Ascending aorta (tissue), 2 donors: ENCODE results near the gene SGK1. TPM values are rescaled to one million over a fixed set of nuclear protein-coding genes. Genes with fewer than 3 reads are reported as not detected.
"Not testable (repeated sequence)": the region's sequence is repeated elsewhere in the genome, so short reads cannot be mapped to it uniquely, and the experiment has no call there.

Source experiments
- DNase-seq, 2 donors: peaks; one replicate each; pipeline ENCODE4 v3.0.0-alpha.2; 2019; ENCODE audit warnings: low spot score in 2 of 2
- H3K27ac ChIP-seq, 2 donors: fragments of 200-600 bp; sonication (generic); one replicate each; pipeline ENCODE4 v1.5.1; 2016 to 2017; ENCODE audit warnings: mild to moderate bottlenecking in 1 of 2
- H3K27me3 ChIP-seq: fragments of 200-600 bp; sonication (generic); one replicate; pipeline ENCODE4 v1.5.1; 2017
- H3K36me3 ChIP-seq, 2 donors: fragments of 200-600 bp; sonication (generic); one replicate each; pipeline ENCODE4 v1.5.1; 2016
- H3K4me1 ChIP-seq, 2 donors: fragments of 200-600 bp; sonication (generic); one replicate each; pipeline ENCODE4 v1.5.1; 2016 to 2017; ENCODE audit warnings: mild to moderate bottlenecking in 1 of 2
- H3K4me3 ChIP-seq, 2 donors: fragments of 200-600 bp; sonication (generic); one replicate each; pipeline ENCODE4 v1.5.1; 2016 to 2017; ENCODE audit warnings: mild to moderate bottlenecking in 1 of 2
- H3K9me3 ChIP-seq, 2 donors: fragments of 200-600 bp; sonication (generic); one replicate each; pipeline ENCODE4 v1.5.1; 2016
- CTCF ChIP-seq, 3 experiments: fragments of 200-600 bp in 2 of 3; fragments of 450-650 bp in 1 of 3; sonication (generic) in 2 of 3; IDR thresholded peaks; one replicate each; pipeline ENCODE4 v1.5.1; 2016 to 2019; ENCODE audit warnings: antibody characterized with exemption in 3 of 3, mild to moderate bottlenecking in 1 of 3, moderate library complexity in 1 of 3
- intact Hi-C: fragments of 100-400 bp; cut with DNase I; formaldehyde crosslinking; loops from one replicate; pipeline ENCODE4 v1.15.1; 2023
- total RNA-seq: library from RNA; depleted of rRNA; stranded (reverse); fragments of >200 nt; gene quantifications from one replicate; pipeline ENCODE4 v1.1.0, GENCODE V29; 2016

Gene SGK1
- total RNA-seq, 1 donor from 2014 or later, result 200 TPM

DNA sequence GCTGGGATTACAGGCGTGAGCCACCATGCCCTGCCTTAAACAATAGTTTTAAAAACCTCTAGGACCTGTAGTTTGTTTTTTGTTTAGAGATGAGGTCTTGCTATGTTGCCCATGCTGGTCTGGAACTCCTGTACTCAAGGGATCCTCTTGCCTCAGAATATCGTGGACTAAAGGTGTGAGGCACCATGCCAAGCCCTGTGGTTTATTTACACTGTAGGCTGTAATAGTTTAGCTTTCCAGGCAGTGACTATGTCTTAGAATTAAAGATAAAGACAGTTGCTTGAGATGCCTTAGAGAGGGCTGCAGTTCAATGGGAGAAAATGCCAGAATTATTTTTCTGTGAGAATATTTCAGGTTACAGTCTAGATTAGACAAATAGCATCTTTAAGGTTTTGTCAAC is 72.9 kb downstream of the SGK1 start:
- intact Hi-C loops, result no loop called here
- Histone ChIP-seq H3K27me3 (no peaks in the 10 kb centered on the region), H3K4me3 (no peak overlapping the region), H3K4me1 (peaks cover 0 to 3% of the 10 kb centered on the region in 2 donors), H3K9me3 (no peaks in the 10 kb centered on the region), H3K27ac (no peak overlapping the region), H3K36me3 (no peaks in the 10 kb centered on the region)
- no peak for DNase-seq
- TF ChIP-seq CTCF (IDR thresholded peaks at IDR 0.05), result no peak

GRCh38 chr6:134240665-134241431 is 77.1 kb downstream of the SGK1 start:
- TF ChIP-seq CTCF (IDR thresholded peaks at IDR 0.05), result no peak
- Histone ChIP-seq H3K4me1 (no peaks in the 10 kb centered on the region), H3K9me3 (no peaks in the 10 kb centered on the region), H3K36me3 (no peaks in the 10 kb centered on the region), H3K4me3 (no peak overlapping the region), H3K27ac (no peak overlapping the region), H3K27me3 (no peaks in the 10 kb centered on the region)
- intact Hi-C loops, result no loop called here
- DNase-seq, result peak; percentile 31 to 75

- no peaks in the 10 kb centered on the region for H3K36me3 ChIP-seq
- no peak overlapping the region for H3K4me3 ChIP-seq
- no peak for TF ChIP-seq CTCF (IDR thresholded peaks at IDR 0.05)
- no peaks in the 10 kb centered on the region for H3K4me1 ChIP-seq
- H3K27ac ChIP-seq, result no peak overlapping the region
- no peak for DNase-seq
- intact Hi-C loops, result no loop called here
- no peaks in the 10 kb centered on the region for H3K27me3 ChIP-seq
- no peaks in the 10 kb centered on the region for H3K9me3 ChIP-seq
Measured at GRCh38 chr6:134238960-134239795, 78.7 kb downstream of the SGK1 start.

GRCh38 chr6:134238006-134238405 is 79.9 kb downstream of the SGK1 start:
- no peak for TF ChIP-seq CTCF (IDR thresholded peaks at IDR 0.05)
- DNase-seq, result no peak
- Histone ChIP-seq H3K27ac (no peak overlapping the region), H3K9me3 (no peaks in the 10 kb centered on the region), H3K27me3 (no peaks in the 10 kb centered on the region), H3K4me1 (peaks cover 0 to 4% of the 10 kb centered on the region in 2 donors), H3K36me3 (no peaks in the 10 kb centered on the region), H3K4me3 (no peak overlapping the region)
- intact Hi-C loops, result no loop called here

DNA sequence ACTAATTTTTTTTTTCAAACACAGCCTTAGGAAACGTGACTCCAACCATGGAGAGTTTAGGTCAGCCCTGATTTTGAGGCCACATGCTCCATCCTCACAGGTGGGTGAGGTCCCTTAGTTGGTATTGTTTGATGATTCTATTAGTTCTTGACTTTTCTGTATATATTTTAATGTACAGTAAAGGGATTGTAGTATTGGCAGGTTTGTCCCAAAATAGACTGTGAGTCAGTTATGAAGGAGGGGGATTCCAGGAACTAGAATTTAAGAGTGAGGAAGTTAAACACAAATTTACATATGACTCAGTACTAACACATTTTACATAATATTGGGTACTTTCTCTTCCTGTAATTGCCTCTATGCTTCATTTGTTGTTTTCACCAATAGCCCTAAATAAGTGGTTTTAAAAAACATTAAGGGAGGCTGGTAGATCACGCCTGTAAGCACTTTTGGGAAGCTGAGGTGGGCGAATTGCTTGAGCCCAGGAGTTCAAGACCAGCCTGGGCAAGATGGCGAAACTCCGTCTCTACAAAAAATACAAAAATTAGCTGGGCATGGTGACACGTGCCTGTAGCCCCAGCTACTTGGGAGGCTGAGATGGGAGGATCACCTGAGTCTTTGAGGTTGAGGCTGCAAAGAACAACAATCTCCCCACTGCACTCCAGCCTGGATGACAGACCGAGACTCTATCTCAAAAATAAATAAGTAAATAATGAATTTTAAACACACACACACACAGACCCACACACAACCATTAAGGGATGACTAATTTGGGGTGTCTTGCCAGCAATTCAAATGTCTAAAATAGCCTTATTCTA is 81.8 kb downstream of the SGK1 start:
- no peak overlapping the region for H3K4me3 ChIP-seq
- DNase-seq, result no peak
- H3K9me3 ChIP-seq, result no peaks in the 10 kb centered on the region
- no peaks in the 10 kb centered on the region for H3K27me3 ChIP-seq
- no peak overlapping the region for H3K27ac ChIP-seq
- H3K36me3 ChIP-seq, result no peaks in the 10 kb centered on the region
- no peak for TF ChIP-seq CTCF (IDR thresholded peaks at IDR 0.05)
- H3K4me1 ChIP-seq, result peaks cover 0 to 4% of the 10 kb centered on the region in 2 donors
- intact Hi-C loops, result no loop called here

DNA sequence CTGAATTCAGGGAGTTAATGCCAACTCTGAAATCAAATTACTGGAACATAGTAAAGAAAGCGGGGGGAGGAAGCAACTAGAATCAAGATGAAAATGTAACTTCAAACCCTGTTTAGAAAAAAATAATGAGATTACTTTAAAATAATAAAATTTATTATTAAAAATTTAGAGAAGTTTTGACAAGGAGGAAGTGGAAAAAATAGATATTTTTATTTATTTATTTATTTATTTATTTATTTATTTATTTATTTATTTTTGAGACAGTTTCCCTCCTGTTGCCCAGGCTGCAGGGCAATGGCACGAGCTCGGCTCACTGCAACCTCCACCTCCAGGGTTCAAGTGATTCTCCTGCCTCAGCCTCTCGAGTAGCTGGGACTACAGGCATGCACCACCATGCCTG is 82.6 kb downstream of the SGK1 start:
- H3K27me3 ChIP-seq, H3K27ac ChIP-seq, H3K9me3 ChIP-seq, DNase-seq, H3K4me3 ChIP-seq, intact Hi-C loops, H3K4me1 ChIP-seq, H3K36me3 ChIP-seq: not testable (repeated sequence)
